ENCODE data around the gene MAP3K5.
"Not testable (repeated sequence)": the region's sequence is repeated elsewhere in the genome, so short reads cannot be mapped to it uniquely, and the experiment has no call there.

The MAP3K5 gene

DNA sequence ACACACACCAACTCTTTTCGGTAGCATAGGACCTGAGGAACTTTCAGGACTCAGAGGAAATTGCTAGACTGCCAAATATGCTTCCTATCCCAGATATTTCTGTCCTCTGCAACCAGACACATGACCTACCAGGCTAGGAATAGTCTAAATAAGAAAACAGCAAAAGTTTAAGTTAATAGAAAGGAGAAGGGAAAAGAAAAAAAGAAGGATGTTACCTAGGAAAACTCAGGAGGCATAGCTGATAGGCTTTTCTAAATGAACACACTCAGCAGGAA lies 74.6 kb downstream of the MAP3K5 start:
- Histone ChIP-seq H2AFZ (ENCODE audit: low read depth, low read length, severe bottlenecking) (no peak overlapping the region), H3K4me3 (ENCODE audit: insufficient read depth, low read length, poor library complexity, severe bottlenecking) (no peak overlapping the region), H3K9me2 (replicated peaks; ENCODE audit: insufficient read depth, low read length) (no peaks in the 10 kb centered on the region), H3K9ac (ENCODE audit: low read length) (no peak overlapping the region), H3K27ac (ENCODE audit: low read depth, low read length) (no peak overlapping the region), H3K36me3 (ENCODE audit: low read length) (no peaks in the 10 kb centered on the region), H4K20me1 (ENCODE audit: low read depth, low read length) (no peaks in the 10 kb centered on the region), H3K9me3 (ENCODE audit: insufficient read depth, low read length) (no peaks in the 10 kb centered on the region), H3K79me2 (ENCODE audit: insufficient read depth, low read length) (no peaks in the 10 kb centered on the region), H3F3A (ENCODE audit: insufficient read depth) (no peaks in the 10 kb centered on the region), H3K27me3 (ENCODE audit: low read length) (no peaks in the 10 kb centered on the region), H3K4me2 (ENCODE audit: low read depth, low read length, poor library complexity, severe bottlenecking) (no peak overlapping the region)
- TF ChIP-seq EZH2phosphoT487 (conservative IDR thresholded peaks at IDR 0.05; ENCODE audit: low read length): no peak
- TF ChIP-seq, protein P1, sequence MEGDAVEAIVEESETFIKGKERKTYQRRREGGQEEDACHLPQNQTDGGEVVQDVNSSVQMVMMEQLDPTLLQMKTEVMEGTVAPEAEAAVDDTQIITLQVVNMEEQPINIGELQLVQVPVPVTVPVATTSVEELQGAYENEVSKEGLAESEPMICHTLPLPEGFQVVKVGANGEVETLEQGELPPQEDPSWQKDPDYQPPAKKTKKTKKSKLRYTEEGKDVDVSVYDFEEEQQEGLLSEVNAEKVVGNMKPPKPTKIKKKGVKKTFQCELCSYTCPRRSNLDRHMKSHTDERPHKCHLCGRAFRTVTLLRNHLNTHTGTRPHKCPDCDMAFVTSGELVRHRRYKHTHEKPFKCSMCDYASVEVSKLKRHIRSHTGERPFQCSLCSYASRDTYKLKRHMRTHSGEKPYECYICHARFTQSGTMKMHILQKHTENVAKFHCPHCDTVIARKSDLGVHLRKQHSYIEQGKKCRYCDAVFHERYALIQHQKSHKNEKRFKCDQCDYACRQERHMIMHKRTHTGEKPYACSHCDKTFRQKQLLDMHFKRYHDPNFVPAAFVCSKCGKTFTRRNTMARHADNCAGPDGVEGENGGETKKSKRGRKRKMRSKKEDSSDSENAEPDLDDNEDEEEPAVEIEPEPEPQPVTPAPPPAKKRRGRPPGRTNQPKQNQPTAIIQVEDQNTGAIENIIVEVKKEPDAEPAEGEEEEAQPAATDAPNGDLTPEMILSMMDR (IDR thresholded peaks at IDR 0.05; ENCODE audit: insufficient read depth, low read length, poor library complexity, severe bottlenecking): no peak

DNA sequence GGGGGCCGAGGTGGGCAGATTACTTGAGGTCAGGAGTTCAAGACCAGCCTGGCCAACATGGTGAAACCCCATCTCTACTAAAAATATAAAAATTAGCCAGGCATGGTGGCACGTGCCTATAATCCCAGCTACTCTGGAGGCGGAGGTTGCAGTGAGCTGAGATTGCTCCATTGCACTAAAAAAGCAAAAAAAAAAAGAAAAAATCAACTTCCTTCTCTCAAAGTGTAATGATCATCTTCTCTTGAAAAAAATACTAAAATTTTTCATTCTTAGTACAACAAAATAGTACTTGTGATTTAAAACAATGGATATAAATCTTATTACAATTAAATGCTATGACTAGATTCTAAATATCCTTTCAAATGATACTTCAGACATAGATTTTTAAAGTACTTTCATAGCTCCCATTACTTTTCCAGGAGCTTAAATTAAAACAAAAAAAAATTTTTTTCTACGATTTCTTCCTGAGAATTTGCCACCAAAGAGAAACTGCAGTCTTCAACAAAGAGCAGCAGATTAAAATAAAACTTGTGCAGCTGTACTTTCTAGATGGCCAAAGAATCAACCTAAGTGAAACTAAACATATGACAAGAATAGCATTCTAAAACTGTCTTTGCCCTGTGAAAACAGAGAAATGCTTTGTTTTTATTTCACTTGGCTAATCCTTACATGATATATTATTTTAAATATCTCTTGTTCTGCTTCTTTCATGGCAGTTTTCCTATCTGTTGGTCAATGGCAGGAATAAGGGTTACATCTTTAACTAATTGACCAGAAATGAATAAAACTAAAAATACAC lies 75.2 kb downstream of the MAP3K5 start:
- H3K4me2 ChIP-seq (ENCODE audit: low read depth, low read length, poor library complexity, severe bottlenecking): peak overlapping the region; percentile 3
- H3F3A ChIP-seq (ENCODE audit: insufficient read depth): no peaks in the 10 kb centered on the region
- no peaks in the 10 kb centered on the region for H4K20me1 ChIP-seq (ENCODE audit: low read depth, low read length)
- no peak for TF ChIP-seq EZH2phosphoT487 (conservative IDR thresholded peaks at IDR 0.05; ENCODE audit: low read length)
- TF ChIP-seq, protein P1 (IDR thresholded peaks at IDR 0.05; ENCODE audit: insufficient read depth, low read length, poor library complexity, severe bottlenecking): no peak
- no peaks in the 10 kb centered on the region for H3K9me3 ChIP-seq (ENCODE audit: insufficient read depth, low read length)
- H3K27me3 ChIP-seq (ENCODE audit: low read length): no peaks in the 10 kb centered on the region
- no peaks in the 10 kb centered on the region for H3K36me3 ChIP-seq (ENCODE audit: low read length)
- H3K4me3 ChIP-seq (ENCODE audit: insufficient read depth, low read length, poor library complexity, severe bottlenecking): no peak overlapping the region
- no peaks in the 10 kb centered on the region for H3K79me2 ChIP-seq (ENCODE audit: insufficient read depth, low read length)
- H3K9me2 ChIP-seq (replicated peaks; ENCODE audit: insufficient read depth, low read length): no peaks in the 10 kb centered on the region
- H3K9ac ChIP-seq (ENCODE audit: low read length): no peak overlapping the region
- H2AFZ ChIP-seq (ENCODE audit: low read depth, low read length, severe bottlenecking): no peak overlapping the region
- no peak overlapping the region for H3K27ac ChIP-seq (ENCODE audit: low read depth, low read length)

- not testable (repeated sequence) for H3F3A ChIP-seq (ENCODE audit: insufficient read depth); H3K9me2 ChIP-seq (replicated peaks; ENCODE audit: insufficient read depth, low read length); H3K4me3 ChIP-seq (ENCODE audit: insufficient read depth, low read length, poor library complexity, severe bottlenecking); H3K79me2 ChIP-seq (ENCODE audit: insufficient read depth, low read length); H3K9me3 ChIP-seq (ENCODE audit: insufficient read depth, low read length); H4K20me1 ChIP-seq (ENCODE audit: low read depth, low read length); H3K27me3 ChIP-seq (ENCODE audit: low read length); H3K36me3 ChIP-seq (ENCODE audit: low read length); H3K9ac ChIP-seq (ENCODE audit: low read length); H3K4me2 ChIP-seq (ENCODE audit: low read depth, low read length, poor library complexity, severe bottlenecking); H2AFZ ChIP-seq (ENCODE audit: low read depth, low read length, severe bottlenecking); H3K27ac ChIP-seq (ENCODE audit: low read depth, low read length)
Measured at GRCh38 chr6:136712642-136713041, 79.6 kb downstream of the MAP3K5 start.

DNA sequence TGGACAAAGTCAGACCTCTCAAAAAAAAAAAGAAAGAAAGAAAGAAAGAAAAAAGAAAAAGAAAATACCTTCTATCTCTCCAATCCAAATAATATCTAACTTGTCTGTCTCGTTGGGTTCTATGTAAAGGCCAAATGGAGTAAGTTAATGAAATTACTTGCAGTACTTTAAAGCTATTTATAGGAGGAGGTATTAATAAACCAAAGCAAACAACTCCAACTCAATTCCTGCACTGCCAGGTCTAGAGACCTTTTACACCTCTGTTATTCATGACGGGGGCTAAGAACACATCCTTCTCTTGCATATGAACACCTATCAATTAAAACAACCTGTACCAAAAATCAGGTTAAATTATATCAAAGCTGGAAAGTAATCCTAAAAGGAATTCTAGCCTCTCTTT lies 80.6 kb downstream of the MAP3K5 start:
- Histone ChIP-seq H2AFZ (ENCODE audit: low read depth, low read length, severe bottlenecking) (no peak overlapping the region), H3K36me3 (ENCODE audit: low read length) (no peaks in the 10 kb centered on the region), H3K4me2 (ENCODE audit: low read depth, low read length, poor library complexity, severe bottlenecking) (no peak overlapping the region), H3K9ac (ENCODE audit: low read length) (no peak overlapping the region), H3F3A (ENCODE audit: insufficient read depth) (no peaks in the 10 kb centered on the region), H3K9me2 (replicated peaks; ENCODE audit: insufficient read depth, low read length) (no peaks in the 10 kb centered on the region), H3K9me3 (ENCODE audit: insufficient read depth, low read length) (no peaks in the 10 kb centered on the region), H3K27ac (ENCODE audit: low read depth, low read length) (no peak overlapping the region), H3K79me2 (ENCODE audit: insufficient read depth, low read length) (no peaks in the 10 kb centered on the region), H3K27me3 (ENCODE audit: low read length) (no peaks in the 10 kb centered on the region), H4K20me1 (ENCODE audit: low read depth, low read length) (no peaks in the 10 kb centered on the region), H3K4me3 (ENCODE audit: insufficient read depth, low read length, poor library complexity, severe bottlenecking) (no peak overlapping the region)
- TF ChIP-seq, protein P1 (IDR thresholded peaks at IDR 0.05; ENCODE audit: insufficient read depth, low read length, poor library complexity, severe bottlenecking): no peak
- TF ChIP-seq EZH2phosphoT487 (conservative IDR thresholded peaks at IDR 0.05; ENCODE audit: low read length): no peak
